RWPE2 (cell line): ENCODE measurements around the gene CDC42EP1.

Experiments used
- ATAC-seq: fragments of 200-7000 bp; cut with Tn5 transposase; 3 replicates; pipeline ENCODE4 v1.9.1; 2021; ENCODE audit warnings: low read depth
- DNase-seq: peaks from one replicate; pipeline ENCODE4 v3.0.0-alpha.2; 2020; ENCODE audit warnings: low spot score
- H3K27ac ChIP-seq: fragments of 450-650 bp; 2 replicates; pipeline ENCODE4 v1.5.1; 2017; ENCODE audit warnings: mild to moderate bottlenecking; ENCODE audit not compliant: poor library complexity, severe bottlenecking
- H3K27me3 ChIP-seq: fragments of 250-450 bp; sonication (Bioruptor Pico); 2 replicates; pipeline ENCODE4 v1.5.1; 2021; ENCODE audit warnings: mild to moderate bottlenecking, moderate library complexity; ENCODE audit not compliant: insufficient read depth, poor library complexity, severe bottlenecking
- H3K36me3 ChIP-seq: fragments of 250-450 bp; sonication (Bioruptor Pico); 2 replicates; pipeline ENCODE4 v1.5.1; 2020; ENCODE audit warnings: low read depth, mild to moderate bottlenecking, moderate library complexity
- H3K4me1 ChIP-seq: fragments of 250-450 bp; sonication (Bioruptor Pico); 2 replicates; pipeline ENCODE4 v1.5.1; 2021; ENCODE audit warnings: mild to moderate bottlenecking, moderate library complexity; ENCODE audit not compliant: insufficient read depth, poor library complexity, severe bottlenecking
- H3K4me3 ChIP-seq: fragments of 250-450 bp; sonication (Bioruptor Pico); 2 replicates; pipeline ENCODE4 v1.5.1; 2021; ENCODE audit warnings: mild to moderate bottlenecking, moderate library complexity; ENCODE audit not compliant: severe bottlenecking
- H3K9me3 ChIP-seq: fragments of 250-450 bp; sonication (Bioruptor Pico); 2 replicates; pipeline ENCODE4 v1.5.1; 2021; ENCODE audit warnings: mild to moderate bottlenecking, moderate library complexity; ENCODE audit not compliant: severe bottlenecking
- TF ChIP-seq, protein P1 (sequence below): fragments of 450-650 bp; IDR thresholded peaks from one replicate; pipeline ENCODE4 v1.5.1; 2017; ENCODE audit warnings: mild to moderate bottlenecking, moderate library complexity; ENCODE audit not compliant: poor library complexity, severe bottlenecking

CDC42EP1 gene

DNA sequence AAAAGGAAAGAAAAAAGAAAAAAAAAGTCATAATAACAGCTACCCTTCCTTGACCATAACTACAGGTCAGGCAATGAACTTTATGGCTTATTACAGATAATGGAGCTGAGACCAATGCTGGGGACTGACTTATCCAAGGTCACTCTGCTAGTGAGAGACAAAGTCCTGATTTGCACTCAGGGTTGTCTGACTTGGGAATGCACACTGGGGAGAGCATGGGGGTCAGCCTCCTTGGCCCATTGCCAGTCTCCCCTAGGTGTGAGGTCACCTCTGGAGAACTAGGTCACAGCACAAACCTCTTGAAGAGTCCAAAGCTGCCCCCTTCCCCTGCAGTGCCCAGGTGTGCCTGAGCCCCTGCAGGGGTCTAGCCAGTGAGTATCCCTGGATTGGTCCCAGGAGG, 5.3 kb upstream of the CDC42EP1 start:
- TF ChIP-seq, protein P1, sequence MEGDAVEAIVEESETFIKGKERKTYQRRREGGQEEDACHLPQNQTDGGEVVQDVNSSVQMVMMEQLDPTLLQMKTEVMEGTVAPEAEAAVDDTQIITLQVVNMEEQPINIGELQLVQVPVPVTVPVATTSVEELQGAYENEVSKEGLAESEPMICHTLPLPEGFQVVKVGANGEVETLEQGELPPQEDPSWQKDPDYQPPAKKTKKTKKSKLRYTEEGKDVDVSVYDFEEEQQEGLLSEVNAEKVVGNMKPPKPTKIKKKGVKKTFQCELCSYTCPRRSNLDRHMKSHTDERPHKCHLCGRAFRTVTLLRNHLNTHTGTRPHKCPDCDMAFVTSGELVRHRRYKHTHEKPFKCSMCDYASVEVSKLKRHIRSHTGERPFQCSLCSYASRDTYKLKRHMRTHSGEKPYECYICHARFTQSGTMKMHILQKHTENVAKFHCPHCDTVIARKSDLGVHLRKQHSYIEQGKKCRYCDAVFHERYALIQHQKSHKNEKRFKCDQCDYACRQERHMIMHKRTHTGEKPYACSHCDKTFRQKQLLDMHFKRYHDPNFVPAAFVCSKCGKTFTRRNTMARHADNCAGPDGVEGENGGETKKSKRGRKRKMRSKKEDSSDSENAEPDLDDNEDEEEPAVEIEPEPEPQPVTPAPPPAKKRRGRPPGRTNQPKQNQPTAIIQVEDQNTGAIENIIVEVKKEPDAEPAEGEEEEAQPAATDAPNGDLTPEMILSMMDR, result no peak
- no peaks in the 10 kb centered on the region for H3K9me3 ChIP-seq
- H3K27ac ChIP-seq, result no peak overlapping the region
- peaks cover 8% of the 10 kb centered on the region for H3K4me1 ChIP-seq
- DNase-seq, result no peak
- no peak overlapping the region for H3K4me3 ChIP-seq
- no peaks in the 10 kb centered on the region for H3K27me3 ChIP-seq
- no peaks in the 10 kb centered on the region for H3K36me3 ChIP-seq
- no peak for ATAC-seq

DNA sequence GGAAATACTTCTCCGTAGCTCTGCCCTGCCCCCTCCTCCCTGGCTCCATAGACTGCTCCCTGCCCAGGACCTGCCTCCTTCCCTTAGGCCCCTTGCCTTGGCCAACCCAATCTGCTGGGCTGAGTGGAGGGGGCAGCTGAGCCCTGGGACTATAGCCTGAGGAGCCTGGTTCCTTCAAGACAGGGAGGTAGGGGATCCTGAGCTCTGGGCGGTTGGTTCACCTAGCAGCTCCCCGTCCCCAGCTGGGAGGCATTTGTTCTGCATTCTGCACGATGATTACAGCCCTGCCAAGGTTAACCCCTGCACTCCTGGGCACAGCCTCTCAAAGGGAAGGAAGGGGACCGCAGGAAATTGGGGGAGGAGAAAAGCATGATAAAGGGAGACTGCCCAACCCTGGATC, 3.6 kb upstream of the CDC42EP1 start:
- no peaks in the 10 kb centered on the region for H3K27me3 ChIP-seq
- H3K4me1 ChIP-seq, result peaks cover 8% of the 10 kb centered on the region
- no peak overlapping the region for H3K27ac ChIP-seq

DNA sequence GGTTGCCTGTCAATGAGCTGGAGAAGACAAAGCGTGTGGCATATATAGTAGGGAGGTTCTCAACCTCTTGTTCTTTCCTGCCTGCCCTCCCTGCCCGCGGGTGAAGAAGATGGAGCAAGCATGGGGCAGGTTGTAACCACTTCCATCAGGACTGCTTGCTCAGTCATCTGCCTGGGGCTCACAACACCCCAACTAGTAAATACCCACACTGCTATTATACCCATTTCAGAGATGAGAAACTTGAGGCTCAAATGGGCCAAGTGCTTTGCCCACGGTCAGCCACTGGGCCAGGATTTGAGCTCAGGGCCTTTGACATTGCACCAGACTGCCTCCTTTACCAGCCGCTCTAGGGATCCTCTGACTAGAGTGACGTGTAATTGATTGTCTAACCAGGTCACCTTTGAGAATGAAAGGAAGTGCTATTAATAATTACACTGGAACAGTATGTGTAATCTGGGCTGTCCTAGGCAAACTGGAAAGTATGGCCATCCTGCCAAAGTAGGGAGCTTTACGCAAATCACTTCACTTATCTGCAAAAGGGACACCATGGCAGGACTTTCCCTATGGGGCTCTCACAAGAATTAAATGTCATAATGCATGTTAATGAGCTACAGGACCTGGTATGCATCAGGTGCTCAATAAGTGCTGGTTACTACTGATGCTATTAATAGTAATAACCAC, 2.8 kb upstream of the CDC42EP1 start:
- H3K36me3 ChIP-seq, result peaks cover 7% of the 10 kb centered on the region
- H3K9me3 ChIP-seq, result no peaks in the 10 kb centered on the region
- no peaks in the 10 kb centered on the region for H3K27me3 ChIP-seq
- peaks cover 11% of the 10 kb centered on the region for H3K4me1 ChIP-seq
- TF ChIP-seq, protein P1, result no peak
- ATAC-seq, result no peak
- DNase-seq, result no peak
- no peak overlapping the region for H3K27ac ChIP-seq
- H3K4me3 ChIP-seq, result no peak overlapping the region

More for the DNA sequence above, 3.6 kb upstream of the CDC42EP1 start:
- Histone ChIP-seq H3K9me3 (no peaks in the 10 kb centered on the region), H3K36me3 (no peaks in the 10 kb centered on the region), H3K4me3 (no peak overlapping the region)
- DNase-seq, result no peak
- TF ChIP-seq, protein P1, result no peak
- no peak for ATAC-seq

DNA sequence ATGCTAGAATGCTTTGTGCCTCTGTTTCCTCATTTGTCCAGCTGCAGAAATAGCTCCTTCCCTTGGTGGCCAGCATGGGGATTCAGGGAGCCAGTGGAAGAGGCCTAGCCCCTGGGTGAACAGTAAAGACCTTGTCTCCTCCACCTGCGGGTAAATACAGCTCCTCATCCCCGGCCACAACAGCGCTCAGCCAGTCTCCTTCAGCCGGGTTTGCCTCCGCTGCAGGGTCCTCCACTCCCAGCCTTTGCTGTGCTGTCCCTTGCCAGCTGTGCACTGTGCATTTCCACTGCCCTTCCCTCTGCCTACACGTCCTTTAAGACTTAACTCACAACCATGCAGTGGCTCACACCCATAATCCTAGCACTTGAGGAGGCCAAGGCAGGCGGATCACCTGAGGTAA, 1.5 kb upstream of the CDC42EP1 start:
- Histone ChIP-seq H3K9me3 (no peaks in the 10 kb centered on the region), H3K4me1 (peaks cover 20% of the 10 kb centered on the region), H3K27me3 (no peaks in the 10 kb centered on the region), H3K36me3 (peaks cover 8% of the 10 kb centered on the region), H3K27ac (no peak overlapping the region), H3K4me3 (no peak overlapping the region)
- ATAC-seq (no peak), DNase-seq (no peak)
- TF ChIP-seq, protein P1, result no peak

DNA sequence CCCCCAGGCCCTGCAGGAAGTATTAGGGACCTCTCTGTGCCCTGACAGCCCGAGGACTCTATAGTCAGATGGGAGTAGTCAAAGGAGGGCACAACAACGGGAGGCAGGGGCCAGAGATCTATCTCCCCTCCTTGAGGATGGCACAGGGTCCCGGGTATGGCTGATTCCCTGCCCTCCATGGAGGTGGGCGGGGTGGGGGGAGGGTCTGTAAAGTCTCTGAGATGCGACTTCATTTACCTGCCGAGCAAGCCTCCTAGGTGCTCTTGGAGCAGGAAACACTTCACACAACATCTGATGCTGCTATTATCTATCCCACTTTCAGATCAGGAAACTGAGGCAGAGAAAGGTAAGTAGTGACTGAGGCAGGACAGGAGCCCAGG, 769 bp upstream of the CDC42EP1 start:
- H3K9me3 ChIP-seq, result no peaks in the 10 kb centered on the region
- peaks cover 15% of the 10 kb centered on the region for H3K36me3 ChIP-seq
- H3K4me1 ChIP-seq, result peaks cover 27% of the 10 kb centered on the region
- DNase-seq (no peak), ATAC-seq (no peak)
- H3K27me3 ChIP-seq, result no peaks in the 10 kb centered on the region
- peak overlapping the region; percentile 93 for H3K27ac ChIP-seq
- TF ChIP-seq, protein P1, result no peak
- H3K4me3 ChIP-seq, result no peak overlapping the region
